Measurements from ENCODE around the gene QRICH1. TPM values are rescaled to one million over a fixed set of nuclear protein-coding genes. Genes with fewer than 3 reads are reported as not detected.

QRICH1 gene, protein sequence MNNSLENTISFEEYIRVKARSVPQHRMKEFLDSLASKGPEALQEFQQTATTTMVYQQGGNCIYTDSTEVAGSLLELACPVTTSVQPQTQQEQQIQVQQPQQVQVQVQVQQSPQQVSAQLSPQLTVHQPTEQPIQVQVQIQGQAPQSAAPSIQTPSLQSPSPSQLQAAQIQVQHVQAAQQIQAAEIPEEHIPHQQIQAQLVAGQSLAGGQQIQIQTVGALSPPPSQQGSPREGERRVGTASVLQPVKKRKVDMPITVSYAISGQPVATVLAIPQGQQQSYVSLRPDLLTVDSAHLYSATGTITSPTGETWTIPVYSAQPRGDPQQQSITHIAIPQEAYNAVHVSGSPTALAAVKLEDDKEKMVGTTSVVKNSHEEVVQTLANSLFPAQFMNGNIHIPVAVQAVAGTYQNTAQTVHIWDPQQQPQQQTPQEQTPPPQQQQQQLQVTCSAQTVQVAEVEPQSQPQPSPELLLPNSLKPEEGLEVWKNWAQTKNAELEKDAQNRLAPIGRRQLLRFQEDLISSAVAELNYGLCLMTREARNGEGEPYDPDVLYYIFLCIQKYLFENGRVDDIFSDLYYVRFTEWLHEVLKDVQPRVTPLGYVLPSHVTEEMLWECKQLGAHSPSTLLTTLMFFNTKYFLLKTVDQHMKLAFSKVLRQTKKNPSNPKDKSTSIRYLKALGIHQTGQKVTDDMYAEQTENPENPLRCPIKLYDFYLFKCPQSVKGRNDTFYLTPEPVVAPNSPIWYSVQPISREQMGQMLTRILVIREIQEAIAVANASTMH
- total RNA-seq, result 143 TPM

DNA sequence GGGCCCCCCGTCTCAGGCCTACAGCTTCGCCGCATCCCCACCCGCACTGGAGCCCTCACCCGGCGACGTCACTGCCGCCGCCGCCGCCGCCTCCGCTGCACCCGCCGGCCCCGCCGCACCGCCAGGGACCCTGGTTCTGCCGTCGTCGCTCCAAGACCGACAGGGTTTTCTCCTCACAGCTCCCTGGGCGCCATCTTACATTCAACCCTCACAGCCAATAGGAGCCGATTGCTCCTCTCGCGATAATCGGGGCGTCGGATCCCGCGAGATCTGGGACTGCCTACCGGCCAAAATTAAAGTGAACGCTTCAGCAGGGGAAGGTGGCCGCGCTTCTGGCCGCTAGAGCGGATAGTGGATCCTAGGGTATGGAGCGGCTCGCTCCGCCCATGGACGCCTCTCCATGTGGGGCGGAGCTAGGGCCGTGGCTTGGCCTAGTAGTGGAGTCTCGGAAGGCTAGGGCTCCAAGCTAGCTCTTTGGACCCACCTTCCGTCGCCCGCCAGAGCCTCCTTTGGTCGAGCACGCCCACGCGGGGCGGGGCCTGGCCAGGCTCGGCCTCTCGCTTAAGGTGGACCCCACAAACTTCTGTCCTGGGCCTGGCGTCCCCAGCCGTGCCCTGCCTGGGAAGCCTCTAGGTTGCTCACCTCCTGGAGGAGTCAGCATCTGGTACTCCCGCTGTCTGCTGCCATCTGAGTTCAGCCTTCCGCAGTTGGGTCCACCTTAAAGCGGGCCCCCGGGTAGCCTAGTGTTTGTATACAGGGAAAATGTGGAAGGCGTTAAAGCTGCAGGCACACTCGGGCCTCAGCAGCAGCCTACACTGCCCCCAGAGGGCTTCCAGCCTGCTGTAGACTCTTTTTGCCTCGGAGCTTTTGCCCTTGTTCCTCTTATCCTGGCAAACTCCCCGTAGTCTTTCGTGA is at the start of gene QRICH1:
TSS of gene QRICH1 (minus strand) at position 219 of the 915 bp plus-strand sequence. CDS start 17,054 bp downstream, outside the sequence.
- H3K9me3 ChIP-seq (ENCODE audit: low read depth, low read length), result no peaks in the 10 kb centered on the region
- peak within 1 kb of the TSS; percentile 91 for H3K4me3 ChIP-seq (ENCODE audit: low read length)
- H3K27me3 ChIP-seq (ENCODE audit: insufficient read depth, low read length), result no peaks in the 10 kb centered on the region
- H3K4me1 ChIP-seq (ENCODE audit: insufficient read depth, low read length), result peaks cover 40% of the 10 kb centered on the region

DNA sequence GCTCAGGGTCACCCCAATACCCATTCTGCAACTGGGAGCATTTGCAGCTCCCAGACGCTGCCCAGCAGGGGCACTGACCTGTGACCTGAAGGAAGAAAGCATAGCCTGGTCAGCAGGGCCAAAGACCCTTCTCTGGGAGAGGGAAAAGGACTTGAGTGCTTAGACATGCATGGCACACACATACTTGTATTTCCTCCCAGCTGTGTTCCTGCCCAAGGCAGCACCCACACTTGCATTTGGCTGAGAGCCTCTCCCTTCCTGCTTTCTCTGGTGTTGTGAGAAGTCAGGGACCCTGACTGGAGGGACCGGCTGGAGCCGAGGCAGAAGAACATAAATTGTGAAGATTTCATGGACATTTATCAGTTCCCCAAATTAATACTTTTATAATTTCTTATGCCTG is 46.2 kb upstream of the QRICH1 start:
- Histone ChIP-seq H3K27me3 (ENCODE audit: insufficient read depth, low read length) (no peaks in the 10 kb centered on the region), H3K4me3 (ENCODE audit: low read length) (no peak overlapping the region), H3K9me3 (ENCODE audit: low read depth, low read length) (no peaks in the 10 kb centered on the region), H3K4me1 (ENCODE audit: insufficient read depth, low read length) (no peaks in the 10 kb centered on the region)

DNA sequence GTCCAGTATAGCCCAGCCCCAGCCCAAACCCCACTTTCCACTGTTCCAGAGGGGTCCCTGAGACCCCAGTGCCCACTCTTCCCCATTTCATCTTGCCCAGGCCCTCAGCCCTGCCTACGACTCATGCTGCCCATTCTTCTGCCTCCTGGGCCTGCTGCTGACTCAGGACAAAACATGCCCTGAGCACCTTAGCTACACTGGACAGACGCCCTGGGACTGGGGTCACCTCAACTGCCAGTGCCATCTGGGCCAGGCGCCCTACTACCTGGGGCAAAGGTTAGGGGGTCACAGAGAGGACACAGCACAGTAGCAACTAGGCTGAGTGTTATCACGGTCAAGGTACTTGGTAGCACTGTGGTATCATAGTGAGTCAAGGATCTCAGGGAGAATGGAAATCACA is 41.6 kb upstream of the QRICH1 start:
- Histone ChIP-seq H3K9me3 (ENCODE audit: low read depth, low read length) (no peaks in the 10 kb centered on the region), H3K27me3 (ENCODE audit: insufficient read depth, low read length) (no peaks in the 10 kb centered on the region), H3K4me1 (ENCODE audit: insufficient read depth, low read length) (no peaks in the 10 kb centered on the region), H3K4me3 (ENCODE audit: low read length) (no peak overlapping the region)

DNA sequence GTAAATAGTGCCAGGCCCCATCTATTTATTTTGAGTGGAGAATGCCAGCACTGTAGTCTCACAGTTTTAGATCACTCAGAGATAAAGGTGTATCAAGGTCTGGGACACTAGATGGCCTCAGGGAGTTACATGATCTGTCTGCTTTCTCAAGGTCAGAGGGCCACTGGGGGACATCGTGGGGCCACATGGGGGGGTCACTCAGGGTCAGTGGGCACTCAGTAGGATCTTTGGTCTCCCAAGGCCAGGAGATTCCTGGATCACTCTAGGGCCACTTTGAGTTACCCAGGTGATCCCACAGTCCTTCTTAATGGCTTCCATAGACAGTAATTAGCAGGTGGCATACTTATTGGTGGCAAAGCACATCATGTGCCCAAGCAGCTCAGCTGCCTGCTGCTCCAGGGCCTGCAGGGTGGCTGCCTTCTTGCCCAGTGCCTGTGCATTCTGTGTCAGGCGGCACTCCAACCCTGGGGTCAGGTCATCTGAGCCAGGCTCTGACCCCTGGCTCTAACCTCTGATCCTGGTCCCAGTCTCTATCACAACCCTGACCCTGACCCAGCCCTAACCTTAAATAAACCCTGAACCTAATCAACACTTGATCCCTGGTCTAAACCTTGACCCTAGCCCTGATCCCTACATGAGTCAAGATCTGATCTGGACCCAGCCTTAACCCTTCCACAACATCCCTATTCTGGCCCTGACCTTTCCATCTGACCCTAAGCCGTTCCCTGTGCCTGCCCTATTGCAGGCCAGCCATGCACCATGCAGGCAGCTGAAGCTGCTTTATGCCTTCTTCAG is 40.8 kb upstream of the QRICH1 start:
- Histone ChIP-seq H3K27me3 (ENCODE audit: insufficient read depth, low read length) (no peaks in the 10 kb centered on the region), H3K4me1 (ENCODE audit: insufficient read depth, low read length) (no peaks in the 10 kb centered on the region), H3K4me3 (ENCODE audit: low read length) (no peak overlapping the region)

DNA sequence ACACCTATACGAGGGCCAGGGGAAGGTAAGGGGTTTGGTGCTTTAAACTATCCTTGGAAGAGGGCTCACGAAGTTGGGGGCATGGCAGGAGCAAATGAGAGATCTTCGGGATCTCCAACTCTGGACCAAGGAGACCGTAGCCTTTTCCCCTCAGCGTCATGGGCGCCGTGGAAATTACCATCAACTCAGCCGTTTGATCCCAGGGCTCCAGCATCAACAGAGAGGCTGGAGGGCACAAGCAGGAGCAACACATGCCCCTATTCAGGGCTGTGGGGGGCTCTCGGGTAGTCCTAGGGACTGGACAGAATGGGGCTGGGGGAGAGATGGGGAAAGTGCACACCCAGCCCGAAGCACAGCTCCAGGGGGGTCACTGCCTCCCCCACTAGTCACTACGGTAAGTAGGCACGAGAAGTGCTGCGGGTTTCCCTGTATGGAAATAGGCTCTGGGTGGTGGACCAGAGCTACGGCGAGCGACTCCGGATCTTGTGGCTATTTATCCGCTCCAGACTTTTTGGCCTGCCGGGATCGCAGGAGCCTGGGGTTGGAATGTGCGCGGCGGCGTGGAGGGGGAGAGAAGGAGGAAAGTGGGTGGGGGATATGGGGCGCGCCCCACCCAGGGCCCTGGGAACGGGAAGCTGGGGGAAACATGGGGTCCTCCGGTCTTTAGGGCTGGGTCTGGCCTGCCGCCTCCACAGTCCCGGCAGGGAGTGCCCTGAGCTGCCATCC is 39.5 kb upstream of the QRICH1 start:
- H3K27me3 ChIP-seq (ENCODE audit: insufficient read depth, low read length), result no peaks in the 10 kb centered on the region
- H3K9me3 ChIP-seq (ENCODE audit: low read depth, low read length), result no peaks in the 10 kb centered on the region
- peak overlapping the region; percentile 16 for H3K4me3 ChIP-seq (ENCODE audit: low read length)
- no peaks in the 10 kb centered on the region for H3K4me1 ChIP-seq (ENCODE audit: insufficient read depth, low read length)

More for the DNA sequence above, 40.8 kb upstream of the QRICH1 start:
- no peaks in the 10 kb centered on the region for H3K9me3 ChIP-seq (ENCODE audit: low read depth, low read length)

DNA sequence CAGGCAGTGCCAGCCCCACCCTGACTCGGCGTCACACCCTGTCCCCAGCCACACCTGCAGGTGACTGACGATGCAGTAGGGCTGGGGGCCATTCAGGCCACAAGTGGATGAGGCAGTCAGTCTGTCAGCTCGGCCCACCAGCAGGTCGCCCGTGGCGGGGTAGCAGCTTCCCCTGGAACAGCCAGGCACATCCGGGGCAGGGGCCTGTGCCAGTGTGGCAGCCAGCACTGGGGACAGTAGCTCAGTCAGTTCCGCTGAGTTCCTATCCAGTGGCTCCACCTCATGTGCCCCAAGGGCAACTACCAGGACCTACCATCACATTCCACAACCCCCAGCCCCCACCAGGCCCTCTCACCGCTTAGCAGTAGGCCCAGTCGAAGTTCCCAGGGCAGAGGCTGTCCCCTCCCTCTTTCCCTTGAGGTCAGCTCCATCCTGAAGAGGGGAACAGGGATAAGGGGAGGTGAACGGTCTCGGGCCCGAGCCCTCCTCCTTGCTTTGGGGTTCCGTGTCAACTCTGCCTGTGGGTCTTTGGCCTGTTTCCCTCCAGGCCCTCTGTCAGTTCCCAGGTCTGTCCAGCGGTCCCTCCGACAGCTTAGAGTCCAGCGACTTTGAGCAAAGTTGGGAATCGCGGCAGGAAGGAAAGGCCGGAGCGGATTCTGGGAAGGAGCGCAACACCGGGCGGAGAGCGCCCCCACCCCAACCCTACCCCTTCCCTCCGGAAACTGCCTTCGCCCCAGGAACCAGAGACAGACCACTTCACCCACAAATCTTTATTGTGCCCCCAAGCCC is 38.8 kb upstream of the QRICH1 start, which contains the start of gene LAMB2:
TSS of gene LAMB2 (minus strand) at position 614 of the 789 bp plus-strand sequence. CDS start at position 431, 183 bp downstream.
- Histone ChIP-seq H3K27me3 (ENCODE audit: insufficient read depth, low read length) (no peaks in the 10 kb centered on the region), H3K4me1 (ENCODE audit: insufficient read depth, low read length) (no peaks in the 10 kb centered on the region), H3K4me3 (ENCODE audit: low read length) (peak within 1 kb of the TSS; percentile 16), H3K9me3 (ENCODE audit: low read depth, low read length) (no peaks in the 10 kb centered on the region)

DNA sequence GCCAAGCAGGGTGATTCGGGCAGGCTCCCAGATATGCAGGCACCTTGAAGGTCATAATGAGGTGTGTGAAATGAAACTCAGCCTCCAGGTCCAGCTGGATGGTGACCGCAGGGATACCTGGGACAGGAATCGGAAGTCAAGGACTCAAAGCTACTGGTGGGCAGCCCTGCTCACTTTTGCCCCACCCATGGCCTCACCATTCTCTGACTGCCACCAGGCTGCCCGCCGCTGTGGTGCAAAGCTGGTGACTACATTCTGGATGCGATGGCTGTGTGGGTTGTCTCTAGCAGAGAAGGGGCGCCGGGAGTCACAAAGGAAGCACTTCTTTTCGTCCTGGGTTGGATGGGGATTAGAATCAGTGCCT is 38.2 kb upstream of the QRICH1 start:
- Histone ChIP-seq H3K9me3 (ENCODE audit: low read depth, low read length) (no peaks in the 10 kb centered on the region), H3K4me1 (ENCODE audit: insufficient read depth, low read length) (no peaks in the 10 kb centered on the region), H3K27me3 (ENCODE audit: insufficient read depth, low read length) (no peaks in the 10 kb centered on the region), H3K4me3 (ENCODE audit: low read length) (no peak overlapping the region)

DNA sequence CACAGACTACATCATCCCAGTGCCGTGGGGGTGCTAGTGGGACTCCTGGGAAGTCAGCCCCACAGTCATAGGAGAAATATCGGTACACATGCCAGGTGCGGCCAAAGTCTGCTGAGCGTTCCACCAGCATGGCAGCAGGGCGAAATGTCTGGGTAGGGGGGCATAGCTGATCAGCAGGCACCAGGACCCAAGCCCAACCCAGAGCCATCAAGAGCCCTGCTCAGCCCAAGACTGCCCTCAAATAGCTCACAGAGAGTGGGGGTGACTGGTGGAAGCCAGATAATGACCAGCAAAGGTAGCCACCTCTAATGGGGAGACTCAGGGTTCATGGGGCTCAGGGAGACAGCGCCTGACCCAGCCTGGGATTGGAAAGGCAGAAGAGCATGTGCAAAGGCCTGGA is 37.7 kb upstream of the QRICH1 start:
- no peaks in the 10 kb centered on the region for H3K27me3 ChIP-seq (ENCODE audit: insufficient read depth, low read length)
- no peaks in the 10 kb centered on the region for H3K4me1 ChIP-seq (ENCODE audit: insufficient read depth, low read length)
- no peaks in the 10 kb centered on the region for H3K9me3 ChIP-seq (ENCODE audit: low read depth, low read length)
- no peak overlapping the region for H3K4me3 ChIP-seq (ENCODE audit: low read length)

DNA sequence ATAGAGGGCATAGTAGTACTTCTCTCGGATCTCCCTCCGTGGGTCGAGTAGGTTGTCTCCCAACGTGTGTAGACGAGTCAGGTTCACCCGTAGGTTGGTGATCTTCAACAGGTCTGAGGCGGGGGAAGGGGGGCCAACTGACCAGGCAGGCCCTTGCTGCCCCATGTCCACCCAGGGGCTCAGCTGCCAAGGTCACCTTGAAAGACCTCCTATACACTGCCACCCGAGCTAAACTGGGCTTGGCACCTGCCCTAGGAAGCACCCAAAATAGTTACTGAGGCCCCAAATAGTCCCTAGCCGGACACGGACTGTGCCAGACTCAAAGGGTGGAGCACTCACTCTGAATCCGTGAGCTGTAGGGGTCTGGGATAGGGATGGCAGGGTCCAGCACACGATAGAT is 37.2 kb upstream of the QRICH1 start:
- no peaks in the 10 kb centered on the region for H3K4me1 ChIP-seq (ENCODE audit: insufficient read depth, low read length)
- H3K9me3 ChIP-seq (ENCODE audit: low read depth, low read length), result no peaks in the 10 kb centered on the region
- no peak overlapping the region for H3K4me3 ChIP-seq (ENCODE audit: low read length)
- no peaks in the 10 kb centered on the region for H3K27me3 ChIP-seq (ENCODE audit: insufficient read depth, low read length)

DNA sequence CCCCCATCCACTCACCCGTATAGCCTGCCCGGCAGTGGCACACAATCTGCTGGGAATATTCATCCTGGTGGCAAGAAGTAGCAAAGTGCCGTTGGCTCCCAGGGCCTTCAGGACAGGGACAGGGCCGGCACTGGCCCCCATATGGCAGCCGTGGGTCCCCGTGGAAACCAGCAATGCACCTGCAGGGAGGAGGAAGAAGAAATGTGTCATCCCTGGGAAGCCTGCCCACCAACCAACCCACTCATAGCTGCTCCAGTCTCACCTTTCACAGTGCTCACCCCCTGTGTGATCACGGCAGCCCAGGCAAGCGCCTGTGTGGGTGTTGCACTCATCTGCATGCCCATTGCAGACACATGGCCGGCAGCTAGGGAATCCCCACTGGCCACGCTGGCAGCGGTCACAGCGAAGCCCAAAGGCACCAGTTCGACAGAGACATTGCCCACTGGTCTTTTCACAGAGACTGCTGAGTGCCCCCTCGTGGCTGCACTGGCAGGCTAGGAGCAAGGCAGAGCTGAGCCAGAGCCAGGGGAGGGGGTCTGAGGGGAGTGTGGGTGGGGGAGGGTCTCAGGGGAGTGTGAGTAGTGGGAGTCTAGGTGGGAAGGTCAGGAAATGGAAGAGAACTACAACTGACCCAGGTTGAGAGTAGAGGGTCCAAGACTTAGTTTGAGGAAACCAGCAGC is 31.3 kb upstream of the QRICH1 start:
- no peak overlapping the region for H3K4me3 ChIP-seq (ENCODE audit: low read length)
- peaks cover 10% of the 10 kb centered on the region for H3K4me1 ChIP-seq (ENCODE audit: insufficient read depth, low read length)
- H3K9me3 ChIP-seq (ENCODE audit: low read depth, low read length), result no peaks in the 10 kb centered on the region
- H3K27me3 ChIP-seq (ENCODE audit: insufficient read depth, low read length), result no peaks in the 10 kb centered on the region

DNA sequence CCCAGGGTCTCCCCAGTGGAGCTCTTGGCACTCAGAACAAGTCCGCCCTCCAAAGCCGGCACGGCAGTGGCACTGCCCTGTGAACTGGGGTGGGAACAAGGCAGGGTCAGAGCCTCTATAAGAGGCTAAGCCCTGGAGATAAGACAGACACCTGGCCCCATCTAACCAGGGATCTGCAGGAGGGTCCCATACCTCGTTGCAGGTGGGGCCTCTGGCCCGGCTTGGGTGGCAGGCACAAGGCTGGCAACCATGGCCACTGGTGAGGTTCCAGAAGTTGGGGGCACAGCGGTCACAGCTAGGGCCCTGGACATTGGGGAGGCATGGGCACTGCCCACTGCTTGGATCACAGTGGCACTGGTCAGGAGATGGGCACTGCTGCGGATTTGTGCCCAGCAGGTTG is 30.3 kb upstream of the QRICH1 start:
- Histone ChIP-seq H3K4me3 (ENCODE audit: low read length) (no peak overlapping the region), H3K27me3 (ENCODE audit: insufficient read depth, low read length) (no peaks in the 10 kb centered on the region), H3K9me3 (ENCODE audit: low read depth, low read length) (no peaks in the 10 kb centered on the region), H3K4me1 (ENCODE audit: insufficient read depth, low read length) (peaks cover 19% of the 10 kb centered on the region)

DNA sequence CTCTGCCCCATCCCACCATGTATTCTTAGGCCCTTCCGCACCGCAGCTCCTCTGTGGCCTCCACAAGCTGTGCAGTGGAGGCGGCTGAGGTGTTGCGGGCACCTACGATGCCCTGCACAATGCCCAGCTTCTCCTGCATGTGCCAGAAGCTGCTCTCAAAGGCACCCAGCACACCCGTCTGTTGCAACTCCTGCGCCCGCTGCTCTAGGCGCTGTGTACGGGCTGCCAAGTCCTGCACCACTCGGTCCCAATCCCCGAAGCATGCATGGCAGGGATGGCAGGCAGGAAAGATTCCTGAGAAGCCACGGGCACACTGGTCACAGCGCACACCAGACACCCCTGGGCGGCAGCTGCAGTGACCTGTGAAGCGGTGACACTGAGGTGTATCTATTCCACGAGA is 29.8 kb upstream of the QRICH1 start:
- Histone ChIP-seq H3K27me3 (ENCODE audit: insufficient read depth, low read length) (no peaks in the 10 kb centered on the region), H3K4me1 (ENCODE audit: insufficient read depth, low read length) (peaks cover 24% of the 10 kb centered on the region), H3K9me3 (ENCODE audit: low read depth, low read length) (no peaks in the 10 kb centered on the region), H3K4me3 (ENCODE audit: low read length) (no peak overlapping the region)
